SKM-1 (cell line): ENCODE measurements around the gene AFAP1.

Source experiments
- DNase-seq: peaks from one replicate; lab custom pipeline; 2025; ENCODE audit not compliant: unreplicated experiment; lab: John Stamatoyannopoulos, UW

The AFAP1 gene

DNA sequence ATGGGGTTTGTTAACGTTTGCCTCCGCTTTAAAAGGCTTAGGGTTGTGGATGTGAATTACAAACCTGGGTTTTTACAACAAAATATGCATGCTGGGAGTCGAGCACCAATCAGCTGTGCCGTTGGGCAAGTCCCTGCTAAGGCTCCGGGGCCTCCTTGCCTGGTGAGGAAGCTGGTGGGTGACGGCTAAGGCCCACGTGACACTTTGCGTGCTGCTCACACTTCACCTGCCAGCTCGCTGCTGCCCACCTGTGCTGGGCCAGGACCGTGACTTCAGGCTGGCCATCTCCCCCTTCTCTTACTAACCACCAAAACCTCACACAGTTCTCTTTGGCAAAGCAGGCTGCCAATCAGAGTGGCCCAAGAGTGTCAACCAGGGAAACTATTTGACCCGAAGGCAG is 178.3 kb downstream of the AFAP1 start:
- no peak for DNase-seq

DNA sequence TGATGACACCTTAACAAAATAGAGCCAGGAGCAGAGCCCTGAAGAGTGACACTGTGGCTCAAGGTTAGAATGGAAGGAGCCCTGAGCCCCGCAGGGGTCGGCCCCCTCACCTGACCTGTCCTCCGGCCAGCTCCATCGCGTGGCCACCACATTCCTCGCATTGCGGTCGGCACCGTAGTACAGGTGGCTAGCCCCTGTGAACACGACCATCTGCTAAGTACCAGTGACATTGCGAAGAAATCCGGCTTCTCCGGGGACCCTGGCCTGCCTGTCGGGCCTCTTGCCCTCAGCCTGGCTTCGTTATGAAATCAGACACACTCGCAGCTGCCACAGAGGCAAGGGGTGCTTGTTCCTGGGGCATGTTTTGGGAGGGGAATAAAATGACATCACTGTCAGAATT is 179.0 kb downstream of the AFAP1 start:
- no peak for DNase-seq

DNA sequence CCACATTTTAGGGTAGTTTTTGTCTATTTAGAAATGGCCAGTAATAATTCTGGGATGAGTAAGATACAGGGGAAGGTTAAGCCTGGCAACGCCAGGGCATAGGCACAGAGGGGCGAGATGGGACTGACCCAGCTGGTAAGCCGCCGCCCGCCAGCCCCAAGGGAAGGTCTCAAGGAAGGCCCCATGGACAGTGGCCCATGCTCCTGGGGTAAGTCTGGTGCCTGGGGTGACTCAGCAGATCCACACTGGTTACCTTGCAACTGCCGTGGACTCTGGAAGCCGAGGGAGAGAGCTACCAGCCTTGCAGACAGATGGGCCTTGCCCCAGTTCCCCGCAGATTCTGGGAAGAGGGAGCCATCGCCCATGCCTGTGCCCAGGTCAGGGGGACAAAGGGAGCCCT is 179.4 kb downstream of the AFAP1 start:
- no peak for DNase-seq

DNA sequence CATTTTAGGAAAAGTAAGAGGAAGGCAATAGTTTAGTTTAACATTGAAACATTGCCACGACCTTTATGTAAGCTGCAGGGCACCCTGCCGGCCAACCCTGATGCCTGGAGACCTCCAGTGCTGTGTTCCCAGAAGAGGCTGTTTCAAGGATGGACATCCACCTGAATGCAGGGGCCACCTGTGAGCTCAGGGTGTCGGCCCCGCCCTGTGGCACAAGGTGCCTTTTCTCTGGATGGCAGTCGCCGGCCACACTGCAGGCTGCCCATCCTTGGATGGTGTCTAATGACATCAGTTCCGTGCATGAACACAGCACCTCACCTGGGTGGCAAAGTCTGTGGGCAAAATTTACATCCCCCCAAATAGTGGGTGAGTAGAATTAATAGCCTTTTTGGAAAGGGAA is 180.0 kb downstream of the AFAP1 start:
- DNase-seq: no peak

DNA sequence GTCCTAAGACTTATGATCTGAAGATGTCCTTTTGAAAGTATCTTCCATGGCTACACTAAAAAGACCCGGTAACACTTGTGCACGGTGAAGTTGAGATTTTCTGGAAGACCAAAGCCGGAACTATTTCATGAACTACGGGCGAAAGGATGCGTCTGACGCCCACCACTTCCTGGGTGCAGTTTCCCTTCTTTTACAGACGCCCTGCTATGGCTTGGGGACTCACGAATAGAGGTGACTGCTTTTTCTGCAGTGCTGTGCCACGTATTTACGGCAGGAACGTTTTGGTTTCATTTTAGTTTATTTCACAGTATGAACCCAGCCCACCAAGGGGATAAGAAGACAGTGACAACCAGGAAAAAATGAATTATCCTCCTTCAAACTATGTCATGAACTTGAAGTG is 180.4 kb downstream of the AFAP1 start:
- DNase-seq: no peak

DNA sequence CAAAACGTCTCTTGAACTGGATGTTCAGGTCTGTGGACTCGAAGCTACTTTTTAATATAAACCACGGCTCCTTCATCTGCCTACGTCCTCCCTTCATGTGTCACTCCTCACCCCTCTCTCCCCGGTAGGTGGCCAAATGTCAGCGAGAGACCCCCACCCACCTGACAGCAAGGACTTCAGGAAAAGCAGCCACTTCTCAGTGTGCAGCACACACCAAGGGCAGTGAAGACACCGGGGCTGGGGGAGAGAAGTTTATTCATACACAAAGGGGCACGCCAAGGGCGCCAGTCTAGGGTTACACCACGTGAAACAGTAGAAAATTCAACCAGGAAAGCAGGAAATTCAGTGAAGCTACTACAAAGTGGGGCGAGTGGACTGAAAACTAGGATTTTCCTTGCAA is 181.2 kb downstream of the AFAP1 start:
- DNase-seq: no peak

DNA sequence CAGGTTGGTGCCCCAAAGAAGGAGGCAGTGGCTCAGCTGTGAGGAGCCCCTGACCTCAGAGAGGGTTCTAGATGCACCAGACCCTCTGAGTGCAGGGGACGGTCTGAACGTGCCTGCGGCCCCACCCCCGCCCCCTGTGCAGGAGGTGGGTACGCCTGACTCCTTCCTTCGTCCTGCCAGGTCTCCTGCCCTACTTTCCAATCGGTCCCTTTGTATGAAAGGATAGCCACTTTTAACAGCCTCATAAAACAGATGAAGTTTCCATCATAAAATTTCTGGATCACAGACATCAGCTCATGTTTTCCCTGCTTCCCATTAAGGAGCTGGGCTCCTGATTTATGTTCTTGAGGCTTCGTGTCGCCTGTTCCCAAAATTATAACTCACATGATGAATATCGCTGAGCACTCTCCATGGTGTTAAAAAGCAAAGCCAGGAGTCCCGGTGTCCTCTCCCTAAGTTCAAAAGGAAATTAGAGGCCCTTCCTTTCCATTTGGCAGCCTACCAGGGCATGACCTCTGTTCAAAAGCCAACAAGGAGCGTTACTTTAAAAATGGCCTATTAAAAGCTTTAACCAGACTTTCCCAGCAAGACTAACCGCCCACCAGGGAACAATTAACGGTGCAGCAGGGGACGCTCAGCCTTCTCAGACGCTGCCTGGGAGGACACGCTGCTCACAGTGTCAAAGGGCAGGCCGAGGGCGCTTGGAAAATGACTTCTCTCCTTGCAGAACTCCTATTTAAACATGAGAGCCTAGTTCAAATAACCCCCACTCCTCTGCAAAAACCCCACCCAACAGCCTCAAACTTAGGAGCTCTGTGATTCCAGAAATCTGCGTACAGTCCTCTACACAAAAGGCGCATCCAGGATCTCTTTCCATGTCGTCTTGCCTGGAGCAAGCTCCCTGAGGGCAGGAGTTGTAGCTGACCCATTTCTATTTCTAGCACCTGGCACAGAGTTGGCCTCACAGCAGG is 181.9 kb downstream of the AFAP1 start:
- DNase-seq: no peak

DNA sequence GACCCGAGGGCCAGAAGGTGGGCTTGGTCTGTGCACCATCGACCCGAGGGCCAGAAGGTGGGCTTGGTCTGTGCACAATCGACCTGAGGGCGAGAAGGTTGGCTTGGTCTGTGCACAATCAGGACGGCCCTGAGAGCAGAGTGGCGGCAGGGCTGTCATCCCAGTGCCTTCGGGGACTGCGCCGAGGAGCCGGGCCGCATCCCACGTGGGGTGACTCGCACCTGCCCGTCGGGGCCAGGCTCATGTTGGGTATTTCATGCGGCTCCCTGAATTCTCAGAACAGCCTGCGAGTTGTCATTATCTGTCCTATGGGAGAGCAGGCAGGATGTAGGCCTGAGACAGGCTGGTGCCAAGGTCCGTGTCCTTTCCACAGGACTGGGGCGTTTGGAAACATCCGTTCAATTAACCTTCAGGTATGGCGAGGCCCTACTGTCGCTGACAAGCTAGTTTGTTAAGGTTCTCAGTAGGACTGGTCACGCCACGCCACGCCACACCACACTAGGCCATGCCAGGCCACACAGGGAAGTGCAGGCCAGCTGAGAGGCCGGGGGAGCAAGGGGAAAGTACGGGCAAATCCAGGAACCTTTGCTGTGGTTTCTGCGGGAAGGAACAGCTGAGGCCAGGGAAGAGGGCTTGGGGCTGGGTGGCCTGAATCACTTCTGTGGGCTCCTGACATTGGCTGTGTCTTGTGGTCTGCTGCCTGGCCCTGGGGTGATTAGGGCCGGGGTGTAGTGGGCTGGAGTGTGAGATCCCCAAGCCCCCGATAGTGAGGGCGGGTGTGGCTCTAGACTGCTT is 182.9 kb downstream of the AFAP1 start:
- DNase-seq: no peak

DNA sequence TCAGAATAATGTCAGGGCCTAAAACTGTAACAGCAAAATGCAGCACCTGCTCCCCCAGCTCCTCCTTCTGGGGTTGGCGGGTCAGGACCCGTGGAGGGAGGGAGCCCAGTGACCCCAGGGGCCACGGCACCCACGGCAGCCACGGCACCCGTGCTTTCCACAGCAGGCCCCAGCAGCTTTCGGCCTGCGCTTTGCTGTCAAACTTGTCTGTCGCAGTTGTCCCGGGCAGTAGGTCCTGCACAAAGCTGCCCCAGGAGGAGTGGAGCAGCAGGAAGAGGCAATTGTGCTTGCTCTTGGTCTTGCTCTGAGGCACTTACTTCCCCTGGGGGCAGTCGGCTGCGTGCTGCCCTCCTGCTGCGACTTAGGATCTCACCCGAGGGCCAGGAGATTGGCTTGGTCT is 183.6 kb downstream of the AFAP1 start:
- no peak for DNase-seq

DNA sequence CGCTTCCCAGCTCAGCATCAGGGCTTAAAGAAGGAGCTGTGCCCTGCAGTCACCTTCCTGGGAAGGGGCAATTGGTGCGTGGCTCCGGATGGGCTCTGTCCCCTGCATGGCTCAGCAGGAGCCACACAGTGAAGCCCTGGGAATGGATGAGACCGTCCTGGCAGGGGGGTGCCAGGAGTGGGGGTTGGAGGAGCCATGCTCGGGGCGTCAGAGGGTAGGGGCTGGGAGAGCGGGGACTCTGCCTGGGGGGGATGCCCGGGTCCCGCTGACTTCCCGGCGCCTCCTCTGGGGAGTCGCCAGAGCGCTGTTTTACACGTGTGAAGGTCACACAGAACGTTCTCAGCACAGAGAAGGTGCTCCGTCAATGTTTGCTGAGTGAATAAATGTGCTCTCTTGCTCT is 184.1 kb downstream of the AFAP1 start:
- no peak for DNase-seq

DNA sequence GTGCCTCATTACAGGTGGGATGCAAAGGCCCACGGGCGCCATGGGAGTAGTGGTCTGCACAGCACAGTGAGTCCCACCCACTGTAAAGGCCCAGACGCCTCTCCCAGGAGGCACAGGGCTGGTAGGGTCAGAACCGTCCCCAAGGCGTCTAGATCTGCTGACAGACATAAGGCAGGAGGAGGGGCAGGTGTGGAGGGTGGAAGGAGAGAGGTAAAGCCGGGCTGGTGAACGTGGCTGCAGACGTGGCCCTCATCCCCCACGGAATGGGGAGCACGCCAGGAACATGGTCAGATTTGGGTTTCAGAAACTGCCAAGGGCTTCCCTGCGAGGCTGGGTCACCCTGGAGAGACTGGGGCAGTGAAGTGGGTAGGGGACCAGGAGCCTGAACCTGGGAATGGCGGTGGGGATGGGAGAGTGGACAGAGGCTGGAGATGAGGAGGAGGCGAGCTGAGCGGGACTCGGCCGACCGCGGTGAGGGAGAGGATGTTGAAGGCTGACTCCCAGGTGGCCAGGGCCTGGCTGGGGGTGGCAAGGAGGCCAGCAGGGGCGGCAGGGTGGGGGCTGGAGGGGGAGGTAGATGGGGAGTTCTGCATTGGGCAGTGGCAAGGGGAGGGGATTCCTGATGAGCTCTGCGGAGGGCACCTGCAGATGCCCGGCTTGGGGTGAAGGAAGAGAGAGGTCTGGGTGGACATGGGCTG is 184.9 kb downstream of the AFAP1 start:
- DNase-seq: no peak

DNA sequence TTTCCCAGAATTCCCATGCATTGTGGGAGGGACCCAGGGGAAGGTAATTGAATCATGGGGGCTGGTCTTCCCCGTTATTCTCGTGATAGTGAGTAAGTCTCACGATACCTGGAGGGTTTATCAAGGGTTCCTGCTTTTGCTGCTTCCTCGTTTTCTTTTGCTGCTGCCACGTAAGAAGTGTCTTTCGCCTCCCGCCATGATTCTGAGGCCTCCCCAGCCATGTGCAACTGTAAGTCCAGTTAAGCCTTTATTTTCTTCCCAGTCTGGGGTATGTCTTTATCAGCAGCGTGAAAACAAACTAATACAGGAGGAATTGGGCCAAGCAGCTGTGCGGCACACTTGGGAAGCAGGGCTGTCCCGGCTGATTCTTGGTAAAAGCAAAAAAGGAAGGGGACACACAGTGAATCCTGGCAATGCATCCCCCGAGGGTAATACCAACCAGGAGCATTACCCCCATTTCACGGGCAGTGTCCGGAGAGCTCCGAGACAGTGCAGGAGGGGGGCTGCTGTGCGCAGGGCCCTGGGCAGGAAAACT is 185.7 kb downstream of the AFAP1 start:
- no peak for DNase-seq

DNA sequence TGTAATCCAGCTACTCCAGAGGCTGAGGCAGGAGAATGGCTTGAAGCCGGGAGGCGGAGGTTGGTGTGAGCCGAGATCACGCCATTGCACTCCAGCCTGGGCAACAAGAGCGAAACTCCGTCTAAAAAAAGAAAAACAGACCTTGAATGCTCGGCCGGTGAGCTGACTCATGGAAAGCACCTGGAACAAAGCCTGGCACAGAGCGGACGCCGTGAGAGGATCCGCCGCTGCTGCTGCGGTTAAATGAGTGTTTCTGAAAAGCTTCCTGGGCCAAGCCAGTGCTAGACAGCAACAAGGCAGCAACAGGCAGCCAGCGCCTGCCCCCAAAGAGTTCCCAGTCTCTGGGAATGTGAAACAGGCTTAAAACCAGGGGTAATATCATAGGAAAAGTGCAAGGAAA is 186.4 kb downstream of the AFAP1 start:
- DNase-seq: no peak

DNA sequence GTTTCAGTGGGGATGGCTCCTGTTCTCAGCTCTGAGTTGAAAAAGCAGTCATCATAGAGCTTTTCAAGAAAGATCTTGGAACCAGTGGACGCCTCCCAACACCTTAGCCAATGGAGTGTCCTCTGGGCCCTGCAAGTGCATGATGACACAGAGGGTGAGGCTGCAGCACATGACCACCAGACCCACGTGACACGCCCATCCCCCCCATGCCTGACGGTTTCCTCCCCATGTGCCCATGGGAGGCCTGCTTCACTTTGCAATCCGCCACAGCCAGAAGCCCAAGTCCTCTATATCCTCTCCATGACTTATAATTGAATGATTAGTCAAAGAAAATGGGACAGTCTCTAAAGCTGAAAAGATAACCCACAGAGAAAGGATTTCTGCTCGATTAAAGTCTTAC is 187.0 kb downstream of the AFAP1 start:
- DNase-seq: no peak

DNA sequence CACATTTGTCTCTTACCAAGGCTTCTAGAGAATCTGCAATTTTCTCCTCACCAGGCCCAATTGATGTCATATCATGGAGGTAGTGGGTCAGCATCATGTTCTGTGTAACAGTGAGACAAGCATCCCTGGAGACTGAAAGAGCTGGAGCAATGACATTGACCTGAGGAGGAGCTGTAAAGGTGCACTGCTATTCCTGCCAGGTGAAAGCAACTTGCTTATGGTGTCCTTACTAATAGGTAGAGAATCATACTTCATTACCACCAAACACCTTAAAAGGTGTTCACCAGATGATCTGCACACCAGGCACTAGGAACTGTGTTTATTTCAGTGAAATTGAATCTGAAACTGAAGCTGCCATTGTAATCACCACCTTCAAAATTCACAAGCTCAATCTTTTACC is 188.7 kb downstream of the AFAP1 start:
- no peak for DNase-seq

DNA sequence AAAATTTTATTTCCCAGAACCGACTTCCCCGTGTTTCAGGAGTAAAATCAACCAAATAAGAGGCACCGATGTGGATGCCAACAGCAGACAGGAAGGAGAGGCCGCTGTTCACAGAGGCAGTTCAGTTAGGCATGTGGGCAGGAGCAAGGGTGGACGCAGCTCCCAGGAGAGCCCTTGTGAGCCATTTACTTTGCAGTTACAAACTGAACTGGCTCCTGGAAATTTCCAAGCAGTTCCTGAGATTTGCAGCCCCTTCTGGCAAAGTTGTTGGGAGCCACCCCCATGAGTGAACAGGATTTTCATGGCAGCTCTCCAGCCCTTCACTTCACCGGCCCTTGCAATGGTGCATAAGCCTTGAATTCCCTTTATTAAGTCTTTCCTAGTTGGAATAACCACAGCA is 189.1 kb downstream of the AFAP1 start:
- DNase-seq: no peak

DNA sequence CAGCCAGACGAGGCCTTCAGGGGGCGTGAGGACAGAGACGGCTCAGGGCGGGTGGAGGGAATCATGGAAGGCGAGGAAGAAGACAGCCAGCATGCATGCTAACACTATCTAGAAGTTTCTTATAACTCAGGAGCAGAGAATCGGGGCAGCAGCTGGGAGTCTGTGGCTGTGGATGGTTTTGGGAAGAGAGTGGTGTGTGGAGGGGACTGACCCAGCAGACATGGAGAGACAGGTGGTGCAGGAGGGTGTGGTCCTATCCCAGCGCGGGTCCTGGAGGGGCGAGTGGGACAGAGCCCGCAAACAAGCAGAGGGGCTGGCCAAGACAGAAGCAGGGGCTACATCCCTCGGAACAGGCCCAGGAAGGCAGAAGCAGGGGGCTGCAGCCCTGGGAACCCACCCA is 192.1 kb downstream of the AFAP1 start:
- no peak for DNase-seq

DNA sequence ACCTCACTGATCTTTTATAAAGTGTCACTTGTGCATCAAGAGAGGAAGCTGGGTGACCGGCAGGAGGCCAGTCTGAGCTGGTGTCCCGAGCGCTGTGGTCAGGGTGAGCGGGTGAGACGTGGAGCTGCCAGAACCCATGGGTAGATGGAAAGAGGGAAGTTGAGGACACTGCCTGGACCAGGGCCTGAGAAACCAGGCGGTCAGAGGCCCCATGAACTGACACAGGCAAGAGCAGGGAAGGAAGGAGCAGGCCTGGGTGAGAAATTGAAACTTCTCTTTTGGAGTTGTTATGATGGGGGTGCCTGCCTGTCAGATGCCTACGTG is 192.6 kb downstream of the AFAP1 start:
- no peak for DNase-seq

DNA sequence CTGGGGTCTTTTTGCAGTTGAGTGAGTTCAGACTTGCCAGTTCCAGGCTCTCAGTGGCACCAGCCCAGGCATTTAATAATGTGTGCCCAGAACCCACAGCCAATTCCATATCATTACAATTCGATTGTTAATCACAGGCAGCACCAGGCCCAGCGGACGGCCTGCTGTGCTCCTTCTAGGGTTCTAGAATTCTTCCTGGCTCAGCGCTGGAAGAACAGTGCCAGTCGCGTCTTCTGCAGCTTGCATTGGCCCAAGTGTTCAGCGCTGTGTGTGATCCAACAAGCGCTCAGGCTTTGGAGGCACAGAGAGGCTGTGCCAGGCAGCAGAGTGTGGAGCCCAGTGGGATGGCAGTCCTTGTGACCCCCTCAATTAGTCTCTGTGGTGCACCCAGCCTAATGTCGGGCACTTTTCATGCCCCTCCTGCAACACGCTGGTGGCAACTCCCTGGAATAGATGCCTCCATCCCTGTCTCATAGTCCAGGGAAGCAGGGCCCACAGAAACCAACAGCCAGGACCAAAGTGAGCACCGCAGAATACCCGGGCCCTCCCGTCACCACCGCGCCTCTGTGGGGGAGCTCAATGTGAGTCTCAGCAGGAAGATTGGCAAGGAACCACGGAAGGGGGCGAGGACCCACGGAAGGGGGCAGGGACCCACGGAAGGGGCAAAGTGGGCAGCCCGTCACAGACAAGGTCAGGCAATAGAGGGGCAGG is 193.2 kb downstream of the AFAP1 start:
- no peak for DNase-seq

DNA sequence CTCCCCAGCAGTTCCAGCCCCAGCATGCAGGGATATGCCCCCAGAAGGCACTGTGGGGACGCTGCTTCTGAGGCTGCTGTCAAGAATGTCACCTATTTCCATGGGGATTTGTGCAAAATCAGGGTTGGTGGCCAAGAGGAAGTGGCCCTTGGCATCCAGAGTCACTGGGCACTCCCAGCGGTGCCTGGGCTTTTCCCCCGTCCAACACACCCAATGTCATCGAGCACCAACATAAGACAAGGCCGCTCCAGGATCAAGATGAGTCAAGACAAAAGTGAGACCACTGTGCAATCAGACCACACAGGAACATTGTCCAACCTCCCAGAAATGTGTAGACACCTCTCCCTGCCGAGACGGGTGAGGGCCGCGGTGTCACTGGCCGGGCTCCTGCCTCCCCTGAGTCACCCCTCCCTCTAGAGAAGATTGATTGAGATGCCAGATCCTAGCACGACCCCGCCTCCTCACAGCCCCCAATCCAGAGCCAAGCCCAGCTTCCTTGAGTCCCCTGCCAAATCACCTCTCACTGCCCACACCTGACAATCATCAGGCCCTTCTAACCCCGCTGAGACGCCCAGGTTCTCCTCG is 194.3 kb downstream of the AFAP1 start:
- no peak for DNase-seq
